Measurements from ENCODE around the gene EEF1E1. TPM values are rescaled to one million over a fixed set of nuclear protein-coding genes. Genes with fewer than 3 reads are reported as not detected.

Gene EEF1E1
- total and polyA plus RNA-seq, 4 donors = 12.9 to 30.6 (median 18.3) TPM

- Histone ChIP-seq H3K36me3 (ENCODE audit: control insufficient read depth in 4 of 4, insufficient read depth in 3 of 4, low read depth in 1 of 4, low read length in 3 of 4) (no peaks in the 10 kb centered on the region), H3K27ac (ENCODE audit: low read depth in 1 of 2, low read length in 2 of 2) (no peak overlapping the region), H3K4me1 (ENCODE audit: control insufficient read depth in 4 of 4, insufficient read depth in 4 of 4, low read length in 3 of 4) (peaks cover 10 to 43% (median 18%) of the 10 kb centered on the region in 4 donors), H3K9me3 (ENCODE audit: control insufficient read depth in 4 of 4, low read length in 3 of 4) (no peaks in the 10 kb centered on the region), H3K27me3 (ENCODE audit: control insufficient read depth in 4 of 4, insufficient read depth in 4 of 4, low read length in 3 of 4) (no peaks in the 10 kb centered on the region), H3K9ac (ENCODE audit: low read depth in 1 of 2, low read length in 2 of 2) (no peak overlapping the region), H3K4me3 (ENCODE audit: low read depth in 1 of 3, low read length in 3 of 3) (no peak overlapping the region)
- TF ChIP-seq TAF1 (conservative IDR thresholded peaks at IDR 0.05) = no peak
- TF ChIP-seq REST (IDR thresholded peaks at IDR 0.05) = no peak
- peak in 1 of 2 donors; percentile 4 for TF ChIP-seq HNF4A (conservative IDR thresholded peaks at IDR 0.05)
- TF ChIP-seq ZBTB33 (IDR thresholded peaks at IDR 0.05) = no peak
- peak; percentile 14 for TF ChIP-seq SP1 (IDR thresholded peaks at IDR 0.05)
- DNase-seq (ENCODE audit: low spot score) = no peak
- WGBS = 59% methylated on average over 2 of the region's 2 CpGs
These were observed 23.2 kb downstream of the EEF1E1 start for GRCh38 chr6:8079126-8079525.

- Histone ChIP-seq H3K9me3 (ENCODE audit: control insufficient read depth in 4 of 4, low read length in 3 of 4) (no peaks in the 10 kb centered on the region), H3K36me3 (ENCODE audit: control insufficient read depth in 4 of 4, insufficient read depth in 3 of 4, low read depth in 1 of 4, low read length in 3 of 4) (no peaks in the 10 kb centered on the region), H3K4me1 (ENCODE audit: control insufficient read depth in 4 of 4, insufficient read depth in 4 of 4, low read length in 3 of 4) (peaks cover 10 to 39% (median 20%) of the 10 kb centered on the region in 4 donors), H3K27me3 (ENCODE audit: control insufficient read depth in 4 of 4, insufficient read depth in 4 of 4, low read length in 3 of 4) (no peaks in the 10 kb centered on the region), H3K4me3 (ENCODE audit: low read depth in 1 of 3, low read length in 3 of 3) (no peak overlapping the region), H3K27ac (ENCODE audit: low read depth in 1 of 2, low read length in 2 of 2) (no peak overlapping the region), H3K9ac (ENCODE audit: low read depth in 1 of 2, low read length in 2 of 2) (no peak overlapping the region)
- WGBS = 96% methylated on average over 2 of the region's 2 CpGs
- no peak for TF ChIP-seq MAX (IDR thresholded peaks at IDR 0.05)
- TF ChIP-seq FOXA1 (IDR thresholded peaks at IDR 0.05) = no peak
- no peak for TF ChIP-seq EGR1 (IDR thresholded peaks at IDR 0.05; ENCODE audit: low read depth in 2 of 2)
- TF ChIP-seq CTCF (IDR thresholded peaks at IDR 0.05; ENCODE audit: low read depth, low read length, missing input control) = no peak
- TF ChIP-seq SP1 (IDR thresholded peaks at IDR 0.05) = no peak
- TF ChIP-seq FOXA2 (IDR thresholded peaks at IDR 0.05) = no peak
- TF ChIP-seq HNF4A (conservative IDR thresholded peaks at IDR 0.05) = no peak
- TF ChIP-seq GABPA (IDR thresholded peaks at IDR 0.05 in 1 of 2, conservative IDR thresholded peaks at IDR 0.05 in 1 of 2) = no peak
- TF ChIP-seq JUND (IDR thresholded peaks at IDR 0.05) = no peak
- TF ChIP-seq NR2F2 (IDR thresholded peaks at IDR 0.05) = no peak
- no peak for DNase-seq (ENCODE audit: low spot score)
These were observed 24.4 kb downstream of the EEF1E1 start for GRCh38 chr6:8077991-8078390.

Data from liver (tissue), 9 donors.